Measurements from ENCODE around the gene MYZAP.
"Not testable (repeated sequence)": the region's sequence is repeated elsewhere in the genome, so short reads cannot be mapped to it uniquely, and the experiment has no call there.

Gene MYZAP

GRCh38 chr15:57592836-57593420 lies 1.2 kb downstream of the MYZAP start:
- DNase-seq (ENCODE audit: low read depth in 2 of 3, low spot score in 2 of 3), result no peak

GRCh38 chr15:57594479-57594878 lies 2.8 kb downstream of the MYZAP start:
- no peak for DNase-seq (ENCODE audit: low read depth in 2 of 3, low spot score in 2 of 3)

GRCh38 chr15:57595011-57595866 lies 3.5 kb downstream of the MYZAP start:
- no peak for DNase-seq (ENCODE audit: low read depth in 2 of 3, low spot score in 2 of 3)

- DNase-seq (ENCODE audit: low read depth in 2 of 3, low spot score in 2 of 3), result no peak
These were observed 4.7 kb downstream of the MYZAP start for GRCh38 chr15:57596301-57596855.

- no peak for DNase-seq (ENCODE audit: low read depth in 2 of 3, low spot score in 2 of 3)
These were observed 5.3 kb downstream of the MYZAP start for GRCh38 chr15:57596978-57597377.

GRCh38 chr15:57597431-57597830 lies 5.7 kb downstream of the MYZAP start:
- no peak for DNase-seq (ENCODE audit: low read depth in 2 of 3, low spot score in 2 of 3)

GRCh38 chr15:57598346-57598745 lies 6.6 kb downstream of the MYZAP start:
- no peak for DNase-seq (ENCODE audit: low read depth in 2 of 3, low spot score in 2 of 3)

- DNase-seq (ENCODE audit: low read depth in 2 of 3, low spot score in 2 of 3), result no peak
These were observed 7.6 kb downstream of the MYZAP start for GRCh38 chr15:57599296-57599810.

GRCh38 chr15:57600197-57600596 lies 8.5 kb downstream of the MYZAP start:
- no peak for DNase-seq (ENCODE audit: low read depth in 2 of 3, low spot score in 2 of 3)

- no peak for DNase-seq (ENCODE audit: low read depth in 2 of 3, low spot score in 2 of 3)
These were observed 12.8 kb downstream of the MYZAP start for GRCh38 chr15:57604507-57604906.

GRCh38 chr15:57605491-57605890 lies 13.8 kb downstream of the MYZAP start:
- no peak for DNase-seq (ENCODE audit: low read depth in 2 of 3, low spot score in 2 of 3)

- no peak for DNase-seq (ENCODE audit: low read depth in 2 of 3, low spot score in 2 of 3)
These were observed 14.3 kb downstream of the MYZAP start for GRCh38 chr15:57606048-57606447.

GRCh38 chr15:57606816-57607215 lies 15.1 kb downstream of the MYZAP start:
- DNase-seq (ENCODE audit: low read depth in 2 of 3, low spot score in 2 of 3), result no peak

GRCh38 chr15:57607570-57608000 lies 15.9 kb downstream of the MYZAP start:
- DNase-seq (ENCODE audit: low read depth in 2 of 3, low spot score in 2 of 3), result no peak

- DNase-seq (ENCODE audit: low read depth in 2 of 3, low spot score in 2 of 3), result no peak
These were observed 18.3 kb downstream of the MYZAP start for GRCh38 chr15:57609805-57610529.

GRCh38 chr15:57611123-57611522 lies 19.4 kb downstream of the MYZAP start:
- no peak for DNase-seq (ENCODE audit: low read depth in 2 of 3, low spot score in 2 of 3)

- DNase-seq (ENCODE audit: low read depth in 2 of 3, low spot score in 2 of 3), result no peak
These were observed 20.2 kb downstream of the MYZAP start for GRCh38 chr15:57611938-57612337.

GRCh38 chr15:57614241-57614640 lies 22.5 kb downstream of the MYZAP start:
- DNase-seq (ENCODE audit: low read depth in 2 of 3, low spot score in 2 of 3), result no peak

GRCh38 chr15:57615951-57616496 lies 24.3 kb downstream of the MYZAP start:
- DNase-seq (ENCODE audit: low read depth in 2 of 3, low spot score in 2 of 3), result not testable (repeated sequence)

GRCh38 chr15:57618325-57618724 lies 26.6 kb downstream of the MYZAP start:
- no peak for DNase-seq (ENCODE audit: low read depth in 2 of 3, low spot score in 2 of 3)

- no peak for DNase-seq (ENCODE audit: low read depth in 2 of 3, low spot score in 2 of 3)
These were observed 28.0 kb downstream of the MYZAP start for GRCh38 chr15:57619746-57620145.
